ACHN (cell line): Measurements from ENCODE around the gene HRC.
"Not testable (repeated sequence)": the region's sequence is repeated elsewhere in the genome, so short reads cannot be mapped to it uniquely, and the experiment has no call there.

Experiments
- DNase-seq: peaks from one replicate; pipeline ENCODE4 v3.0.0-alpha.2; 2015
- in situ Hi-C: cut with HindIII; loops from 2 replicates; pipeline ENCODE4 v1.10.0; 2017; ENCODE audit warnings: low sequenced_read_pairs, low pct_ligation_motif_present, low pct_unique_long_range_greater_than_20kb

HRC gene, protein sequence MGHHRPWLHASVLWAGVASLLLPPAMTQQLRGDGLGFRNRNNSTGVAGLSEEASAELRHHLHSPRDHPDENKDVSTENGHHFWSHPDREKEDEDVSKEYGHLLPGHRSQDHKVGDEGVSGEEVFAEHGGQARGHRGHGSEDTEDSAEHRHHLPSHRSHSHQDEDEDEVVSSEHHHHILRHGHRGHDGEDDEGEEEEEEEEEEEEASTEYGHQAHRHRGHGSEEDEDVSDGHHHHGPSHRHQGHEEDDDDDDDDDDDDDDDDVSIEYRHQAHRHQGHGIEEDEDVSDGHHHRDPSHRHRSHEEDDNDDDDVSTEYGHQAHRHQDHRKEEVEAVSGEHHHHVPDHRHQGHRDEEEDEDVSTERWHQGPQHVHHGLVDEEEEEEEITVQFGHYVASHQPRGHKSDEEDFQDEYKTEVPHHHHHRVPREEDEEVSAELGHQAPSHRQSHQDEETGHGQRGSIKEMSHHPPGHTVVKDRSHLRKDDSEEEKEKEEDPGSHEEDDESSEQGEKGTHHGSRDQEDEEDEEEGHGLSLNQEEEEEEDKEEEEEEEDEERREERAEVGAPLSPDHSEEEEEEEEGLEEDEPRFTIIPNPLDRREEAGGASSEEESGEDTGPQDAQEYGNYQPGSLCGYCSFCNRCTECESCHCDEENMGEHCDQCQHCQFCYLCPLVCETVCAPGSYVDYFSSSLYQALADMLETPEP

DNA sequence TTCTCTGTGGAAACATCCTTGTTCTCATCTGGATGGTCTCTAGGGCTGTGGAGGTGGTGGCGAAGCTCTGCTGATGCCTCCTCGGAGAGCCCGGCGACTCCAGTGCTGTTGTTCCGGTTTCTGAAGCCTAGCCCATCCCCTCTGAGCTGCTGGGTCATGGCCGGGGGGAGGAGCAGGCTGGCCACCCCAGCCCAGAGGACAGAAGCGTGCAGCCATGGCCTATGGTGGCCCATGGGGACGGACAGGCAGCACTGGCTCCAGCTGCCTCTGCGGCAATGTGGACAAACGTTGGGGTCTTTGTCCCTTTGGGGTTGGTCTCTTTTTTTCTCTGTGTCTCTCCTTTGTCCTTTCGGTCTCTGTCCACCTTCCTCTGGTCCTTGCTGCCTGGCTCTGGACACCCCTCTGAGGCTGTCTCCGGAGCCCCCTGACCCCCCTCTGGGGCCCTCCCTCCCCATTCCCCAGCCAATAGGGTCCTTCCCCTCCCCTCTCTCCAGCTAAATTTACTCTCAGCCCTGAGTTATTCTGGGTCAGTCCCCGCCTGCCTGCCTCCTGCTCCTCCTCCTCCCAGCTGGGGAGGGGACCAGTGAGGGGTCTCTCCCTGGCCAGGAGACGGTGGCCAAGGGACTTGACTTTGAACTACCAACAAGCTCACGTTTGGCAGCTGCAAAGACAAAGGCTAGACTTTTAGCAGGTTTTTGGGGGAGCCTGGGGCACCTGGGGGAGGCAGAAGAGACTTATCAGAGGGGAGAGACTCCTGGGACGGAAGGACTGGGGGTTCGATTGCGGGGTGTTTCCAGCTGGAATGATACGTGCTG, at the start of gene HRC:
HRC (minus strand) TSS at position 392 of the 815 bp plus-strand sequence; CDS start at position 233, 159 bp downstream.
- DNase-seq = no peak
- in situ Hi-C loops = no loop called here

DNA sequence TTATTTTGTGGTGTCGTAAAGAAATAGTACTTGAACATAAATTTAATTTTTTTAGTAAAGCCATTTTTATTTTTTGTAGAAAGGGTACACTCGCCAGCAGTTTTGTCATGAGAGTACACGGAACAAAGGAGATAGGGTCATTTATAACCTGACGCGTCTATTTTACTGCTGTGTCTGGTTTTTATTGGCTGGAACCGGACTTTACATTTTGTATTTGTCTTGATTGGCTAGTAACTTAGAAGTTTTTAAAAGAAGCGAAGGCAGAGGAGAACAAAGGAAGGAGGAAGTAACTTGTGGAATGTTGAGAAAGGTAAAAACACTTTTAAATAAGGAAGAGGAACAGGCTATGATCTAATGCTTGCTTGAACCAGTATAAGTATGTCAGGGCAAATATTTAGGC, 45.8 kb upstream of the HRC start:
- in situ Hi-C loops = no loop called here
- no peak for DNase-seq

DNA sequence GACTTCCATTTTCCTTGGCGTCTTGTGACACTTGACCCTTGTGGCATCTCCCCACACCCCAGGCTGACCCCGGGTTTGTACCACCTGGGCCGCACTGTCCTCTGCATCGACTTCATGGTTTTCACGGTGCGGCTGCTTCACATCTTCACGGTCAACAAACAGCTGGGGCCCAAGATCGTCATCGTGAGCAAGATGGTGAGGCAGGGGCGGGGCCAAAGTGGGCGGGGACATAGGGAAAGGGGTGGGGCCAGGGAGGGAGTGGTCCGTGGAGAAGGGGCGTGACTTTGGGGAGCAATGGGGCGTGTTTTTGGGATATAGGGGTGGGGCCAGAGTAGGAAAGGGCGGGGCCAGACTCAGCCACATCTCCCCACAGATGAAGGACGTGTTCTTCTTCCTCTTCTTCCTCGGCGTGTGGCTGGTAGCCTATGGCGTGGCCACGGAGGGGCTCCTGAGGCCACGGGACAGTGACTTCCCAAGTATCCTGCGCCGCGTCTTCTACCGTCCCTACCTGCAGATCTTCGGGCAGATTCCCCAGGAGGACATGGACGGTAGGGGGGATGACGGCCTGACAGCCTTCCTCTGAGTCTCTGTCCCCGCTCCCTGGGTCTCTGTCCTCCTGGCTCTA, 45.2 kb upstream of the HRC start:
- DNase-seq = peak; percentile 12
- in situ Hi-C loops = no loop called here

DNA sequence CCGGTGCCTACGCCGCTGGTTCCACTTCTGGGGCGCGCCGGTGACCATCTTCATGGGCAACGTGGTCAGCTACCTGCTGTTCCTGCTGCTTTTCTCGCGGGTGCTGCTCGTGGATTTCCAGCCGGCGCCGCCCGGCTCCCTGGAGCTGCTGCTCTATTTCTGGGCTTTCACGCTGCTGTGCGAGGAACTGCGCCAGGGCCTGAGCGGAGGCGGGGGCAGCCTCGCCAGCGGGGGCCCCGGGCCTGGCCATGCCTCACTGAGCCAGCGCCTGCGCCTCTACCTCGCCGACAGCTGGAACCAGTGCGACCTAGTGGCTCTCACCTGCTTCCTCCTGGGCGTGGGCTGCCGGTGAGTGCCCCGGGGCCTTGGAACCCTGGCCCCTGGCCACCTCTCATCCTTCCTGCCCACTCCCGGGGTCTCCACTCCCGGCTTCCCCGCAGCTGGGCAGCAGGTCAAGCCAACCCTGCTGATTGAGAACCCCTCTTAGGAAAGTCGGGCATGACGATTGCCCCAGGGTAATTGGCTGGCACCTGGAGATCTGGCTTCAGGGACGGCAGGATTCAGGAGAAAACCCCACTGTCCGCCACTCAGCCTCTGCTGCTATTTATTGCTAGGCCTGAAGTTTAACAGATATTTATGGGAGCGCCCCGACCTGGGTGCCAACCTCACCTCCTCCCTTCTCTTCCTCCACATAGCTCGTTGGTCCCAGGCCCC, 41.5 kb upstream of the HRC start:
- no peak for DNase-seq
- in situ Hi-C loops = no loop called here

DNA sequence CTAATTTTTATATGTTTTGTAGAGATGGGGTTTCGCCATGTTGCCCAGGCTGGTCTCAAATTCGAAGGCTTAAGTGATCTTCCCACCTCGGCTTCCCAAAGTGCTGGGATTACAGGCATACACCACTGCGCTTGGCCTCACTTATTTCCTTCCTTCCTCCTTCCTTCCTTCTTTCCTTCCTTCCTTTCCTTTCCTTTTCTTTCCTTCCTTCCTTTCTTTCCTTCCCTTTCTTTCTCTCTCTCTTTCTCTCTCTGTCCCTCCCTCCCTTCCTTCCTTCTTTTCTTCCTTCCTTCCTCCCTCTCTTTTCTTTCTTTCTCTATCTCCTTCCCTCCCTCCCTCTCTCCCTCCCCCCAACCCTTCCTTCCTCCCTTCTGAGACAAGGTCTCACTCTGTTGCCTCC, 39.2 kb upstream of the HRC start:
- in situ Hi-C loops = no loop called here
- no peak for DNase-seq

DNA sequence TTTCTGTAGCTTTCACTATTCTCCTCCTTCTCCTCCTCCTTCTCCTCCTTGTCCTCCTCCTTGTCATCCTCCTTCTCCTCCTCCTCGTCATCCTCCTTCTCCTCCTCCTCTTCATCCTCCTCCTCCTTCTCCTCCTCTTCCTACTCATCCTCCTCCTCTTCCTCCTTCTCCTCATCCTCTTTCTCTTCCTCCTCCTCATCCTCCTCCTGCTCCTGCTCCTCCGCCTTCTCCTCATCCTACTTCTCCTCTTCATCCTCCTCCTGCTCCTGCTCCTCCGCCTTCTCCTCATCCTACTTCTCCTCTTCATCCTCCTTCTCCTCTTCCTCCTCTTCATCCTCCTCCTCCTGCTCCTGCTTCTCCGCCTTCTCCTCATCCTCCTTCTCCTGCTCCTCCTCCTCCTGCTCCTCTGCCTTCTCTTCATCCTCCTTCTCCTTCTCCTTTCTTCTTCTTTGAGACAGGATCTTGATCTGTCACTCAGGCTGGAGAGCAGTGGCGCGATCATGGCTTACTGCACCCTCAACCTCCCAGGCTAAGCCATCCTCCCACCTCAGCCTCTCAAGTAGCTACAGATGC, 38.7 kb upstream of the HRC start:
- no peak for DNase-seq

DNA sequence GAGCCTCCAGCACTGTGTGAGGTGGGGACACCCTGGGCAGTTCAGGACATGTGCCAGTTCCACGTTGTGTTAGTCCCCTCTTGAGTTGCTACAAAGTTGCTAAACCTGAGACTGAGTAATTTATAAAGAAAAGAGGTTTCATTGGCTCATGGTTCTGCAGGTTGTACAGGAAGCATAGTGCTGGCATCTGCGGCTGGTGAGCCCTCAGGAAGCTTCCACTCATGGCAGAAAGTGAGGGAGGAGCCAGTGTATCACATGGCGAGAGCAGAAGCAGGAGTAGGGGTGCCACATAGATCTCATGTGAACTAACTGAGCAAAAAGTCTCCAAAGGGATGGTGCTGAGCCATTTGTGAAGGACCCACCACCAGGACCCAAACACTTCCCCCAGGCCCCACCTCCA, 35.6 kb upstream of the HRC start:
- in situ Hi-C loops = no loop called here
- no peak for DNase-seq

More for the DNA sequence above, 38.7 kb upstream of the HRC start:
- in situ Hi-C loops = no loop called here

DNA sequence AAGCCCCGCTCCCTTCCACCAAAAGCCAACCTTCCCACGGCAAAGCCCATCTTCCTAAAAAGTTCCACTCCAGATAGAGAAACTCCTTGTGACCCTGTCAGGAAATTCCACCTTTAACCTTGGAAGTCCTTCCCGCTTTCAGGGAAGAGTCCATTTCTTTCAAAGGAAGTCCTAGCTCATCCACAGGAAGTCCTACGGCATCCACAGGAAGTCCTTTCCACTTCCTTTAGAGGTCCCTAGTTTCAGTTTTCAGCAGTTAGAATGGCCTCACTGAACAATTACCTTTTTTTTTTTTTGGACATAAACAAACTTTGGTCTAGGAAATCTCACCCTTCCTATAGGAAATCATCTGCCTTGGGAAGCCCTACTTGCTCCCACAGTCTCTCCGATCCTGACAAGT, 34.1 kb upstream of the HRC start:
- DNase-seq = no peak
- in situ Hi-C loops = no loop called here

DNA sequence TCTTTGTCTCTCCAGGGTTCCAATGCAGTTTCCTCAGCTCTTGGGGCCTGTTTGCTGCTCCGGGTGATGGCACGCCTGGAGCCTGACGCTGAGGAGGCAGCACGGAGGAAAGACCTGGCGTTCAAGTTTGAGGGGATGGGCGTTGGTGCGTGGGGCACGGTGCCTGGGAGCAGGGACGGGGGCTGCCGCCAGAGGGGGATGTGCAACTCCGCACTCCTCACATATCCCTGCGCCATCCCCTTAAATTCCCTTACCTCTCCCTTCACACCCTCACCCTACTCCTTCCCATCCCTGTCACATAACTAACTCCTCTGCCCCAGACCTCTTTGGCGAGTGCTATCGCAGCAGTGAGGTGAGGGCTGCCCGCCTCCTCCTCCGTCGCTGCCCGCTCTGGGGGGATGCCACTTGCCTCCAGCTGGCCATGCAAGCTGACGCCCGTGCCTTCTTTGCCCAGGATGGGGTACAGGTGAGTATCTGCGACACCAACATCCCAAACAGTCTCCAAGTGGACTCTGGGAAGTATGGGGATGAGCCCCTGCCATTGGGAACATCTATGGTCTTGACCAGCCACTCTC, 33.5 kb upstream of the HRC start:
- in situ Hi-C loops = no loop called here
- no peak for DNase-seq

DNA sequence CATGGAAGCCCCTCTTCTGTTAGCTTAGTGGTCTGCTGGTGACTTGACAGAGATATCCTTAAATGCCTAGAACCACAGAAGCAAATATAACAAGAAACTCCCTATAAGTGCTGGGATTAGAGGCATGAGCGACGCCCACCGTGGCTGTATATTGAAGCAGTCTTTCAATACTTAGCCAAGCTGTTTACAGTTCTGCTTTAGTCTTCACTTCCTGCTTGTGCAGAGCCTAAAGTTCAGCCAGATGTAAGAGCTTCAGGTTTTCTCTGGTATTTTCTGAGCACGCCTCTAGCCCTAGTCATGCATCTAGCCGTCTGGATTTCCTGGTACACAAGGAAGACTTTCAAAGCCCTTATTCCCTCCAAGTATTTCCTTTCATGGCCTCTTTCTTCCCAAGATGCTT, 30.9 kb upstream of the HRC start:
- DNase-seq = no peak
- in situ Hi-C loops = no loop called here

DNA sequence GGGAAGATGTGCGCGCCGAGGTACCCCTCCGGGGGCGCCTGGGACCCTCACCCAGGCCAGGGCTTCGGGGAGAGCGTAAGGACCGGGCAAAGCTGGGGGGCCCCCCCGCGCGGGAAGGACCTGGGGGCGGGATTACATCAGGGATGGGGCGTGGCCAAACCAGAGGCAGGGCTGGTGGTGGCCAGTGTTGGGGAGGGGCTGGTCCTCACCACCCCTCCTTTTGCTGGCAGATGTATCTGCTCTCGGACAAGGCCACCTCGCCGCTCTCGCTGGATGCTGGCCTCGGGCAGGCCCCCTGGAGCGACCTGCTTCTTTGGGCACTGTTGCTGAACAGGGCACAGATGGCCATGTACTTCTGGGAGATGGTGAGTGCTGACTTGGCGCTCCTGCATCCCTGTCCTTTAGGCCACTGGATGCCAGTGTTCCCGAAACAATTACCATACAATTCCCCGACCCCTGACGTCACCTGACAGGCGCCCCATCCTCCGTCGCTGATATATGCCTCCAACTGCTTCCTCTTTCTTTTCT, 27.7 kb upstream of the HRC start:
- in situ Hi-C loops = no loop called here
- DNase-seq = no peak

DNA sequence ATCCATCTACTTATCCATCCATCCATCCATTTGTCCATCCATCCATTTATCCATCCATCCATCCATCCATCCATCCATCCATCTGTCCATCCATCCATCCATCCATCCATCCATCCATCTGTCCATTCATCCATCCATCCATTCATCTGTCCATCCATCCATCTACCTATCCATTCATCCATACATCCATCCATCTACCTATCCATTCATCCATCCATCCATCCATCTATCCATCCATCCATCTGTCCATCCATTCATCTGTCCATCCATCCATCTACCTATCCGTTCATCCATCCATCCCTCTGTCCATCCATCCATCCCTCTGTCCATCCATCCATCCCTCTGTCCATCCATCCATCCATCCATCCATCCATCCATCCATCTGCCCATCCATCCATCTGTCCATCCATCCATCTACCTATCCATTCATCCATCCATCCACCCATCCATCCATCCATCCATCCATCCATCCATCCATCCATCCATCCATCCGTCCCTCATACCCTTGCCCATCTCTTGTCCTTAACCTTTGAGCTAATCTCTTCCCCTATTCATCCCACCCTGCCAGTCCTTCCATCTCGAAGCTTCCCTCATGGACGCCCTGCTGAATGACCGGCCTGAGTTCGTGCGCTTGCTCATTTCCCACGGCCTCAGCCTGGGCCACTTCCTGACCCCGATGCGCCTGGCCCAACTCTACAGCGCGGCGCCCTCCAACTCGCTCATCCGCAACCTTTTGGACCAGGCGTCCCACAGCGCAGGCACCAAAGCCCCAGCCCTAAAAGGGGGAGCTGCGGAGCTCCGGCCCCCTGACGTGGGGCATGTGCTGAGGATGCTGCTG, 27.0 kb upstream of the HRC start:
- in situ Hi-C loops, DNase-seq: not testable (repeated sequence)

DNA sequence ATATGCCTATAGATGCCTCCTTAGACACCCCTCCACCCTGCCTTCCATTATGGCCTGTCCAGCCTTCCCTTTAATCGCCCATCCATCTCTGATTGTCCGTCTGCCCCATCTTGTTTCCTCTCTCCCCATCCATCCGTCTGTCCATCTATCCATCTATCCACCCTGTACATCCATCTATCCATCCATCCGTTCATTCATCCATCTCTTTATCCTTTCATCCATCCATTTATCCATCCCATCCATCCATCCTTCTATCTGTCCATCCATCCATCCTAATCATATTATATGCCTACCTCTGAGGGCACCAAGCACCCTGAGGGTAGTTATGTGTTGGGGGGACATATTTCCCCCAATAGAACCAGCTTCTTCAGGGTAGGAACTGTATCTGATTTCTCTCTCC, 25.5 kb upstream of the HRC start:
- DNase-seq = no peak
- in situ Hi-C loops = no loop called here

DNA sequence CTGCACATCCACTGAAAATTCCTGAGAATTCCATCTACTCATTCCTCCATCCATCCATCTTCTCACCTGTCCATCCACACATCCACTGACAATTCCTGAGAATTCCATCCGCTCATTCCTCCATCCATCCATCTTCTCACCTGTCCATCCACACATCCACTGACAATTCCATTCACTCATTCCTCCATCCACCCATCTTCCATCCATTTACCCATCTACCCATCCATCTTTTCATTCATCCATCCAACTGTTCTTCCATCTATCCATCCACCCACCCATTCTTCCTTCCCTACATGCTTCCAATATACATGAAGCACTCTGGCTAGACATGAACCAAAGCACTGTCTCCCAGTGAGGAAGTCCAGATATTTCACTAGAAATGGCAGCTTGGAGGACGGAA, 18.0 kb upstream of the HRC start:
- in situ Hi-C loops = no loop called here
- DNase-seq = no peak

DNA sequence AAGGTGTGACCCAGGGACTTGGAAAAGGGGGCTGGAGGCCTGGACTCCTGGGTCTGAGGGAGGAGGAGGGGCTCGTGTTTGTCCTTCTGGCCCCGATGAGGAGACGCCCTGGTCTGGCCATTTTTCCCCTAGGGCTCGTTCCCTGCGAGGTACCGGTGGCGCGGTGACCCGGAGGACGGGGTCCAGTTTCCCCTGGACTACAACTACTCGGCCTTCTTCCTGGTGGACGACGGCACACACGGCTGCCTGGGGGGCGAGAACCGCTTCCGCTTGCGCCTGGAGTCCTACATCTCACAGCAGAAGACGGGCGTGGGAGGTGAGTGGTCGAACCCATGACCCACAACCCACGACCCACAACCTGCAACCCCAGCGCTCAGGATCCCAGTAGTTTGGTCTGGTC, 13.2 kb upstream of the HRC start:
- no peak for DNase-seq
- in situ Hi-C loops = no loop called here

DNA sequence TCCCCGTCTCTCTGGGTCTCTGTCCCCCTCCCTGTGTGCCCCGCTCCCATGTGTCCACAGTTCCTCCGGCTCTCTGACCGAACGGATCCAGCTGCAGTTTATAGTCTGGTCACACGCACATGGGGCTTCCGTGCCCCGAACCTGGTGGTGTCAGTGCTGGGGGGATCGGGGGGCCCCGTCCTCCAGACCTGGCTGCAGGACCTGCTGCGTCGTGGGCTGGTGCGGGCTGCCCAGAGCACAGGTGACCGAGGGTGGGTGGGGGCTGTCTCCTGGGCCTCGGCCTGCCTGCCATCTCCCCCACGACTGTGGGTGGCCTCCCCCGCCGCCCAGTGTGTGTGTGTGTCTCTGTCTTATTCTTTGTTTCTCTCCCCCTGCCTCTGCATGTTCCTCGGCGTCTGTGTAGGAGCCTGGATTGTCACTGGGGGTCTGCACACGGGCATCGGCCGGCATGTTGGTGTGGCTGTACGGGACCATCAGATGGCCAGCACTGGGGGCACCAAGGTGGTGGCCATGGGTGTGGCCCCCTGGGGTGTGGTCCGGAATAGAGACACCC, 12.7 kb upstream of the HRC start:
- no peak for DNase-seq
- in situ Hi-C loops = no loop called here
